Measurements from ENCODE around the gene UBE2G1.

DNA sequence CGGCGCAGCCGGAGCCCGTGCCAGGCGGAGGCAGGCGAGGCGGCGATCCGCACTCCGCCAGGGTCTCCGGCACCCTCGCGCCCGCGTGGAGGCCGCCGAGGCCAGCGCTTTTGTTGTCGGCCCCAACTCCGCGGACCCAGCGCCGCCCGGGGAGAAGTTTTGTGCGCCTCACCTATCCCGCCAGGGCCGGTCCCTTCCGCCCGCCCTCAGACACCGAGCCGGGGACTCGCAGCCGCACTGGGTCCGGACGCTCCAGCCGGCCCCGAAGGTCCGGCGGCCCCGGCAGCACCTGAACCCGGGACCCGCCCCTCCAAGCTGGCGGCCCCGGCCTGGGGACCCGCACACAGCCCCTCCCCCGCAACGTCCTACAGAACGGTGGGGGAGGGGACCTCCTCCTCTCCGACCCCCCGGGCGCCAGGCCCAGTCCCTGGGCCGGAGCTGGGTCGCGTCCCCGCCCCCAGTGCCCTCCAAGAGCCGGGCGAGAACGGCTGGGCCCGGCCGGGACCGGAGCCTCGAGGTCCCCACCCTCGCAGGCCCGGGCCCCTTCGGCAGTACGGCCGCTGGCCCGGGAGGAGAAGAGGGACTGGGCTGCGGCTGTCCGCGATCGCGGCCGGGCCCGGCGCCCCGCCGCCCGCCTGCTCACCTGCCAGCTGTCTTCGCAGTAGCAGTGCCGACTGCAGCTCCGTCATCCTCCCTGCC lies 698 bp downstream of the UBE2G1 start:
- TF ChIP-seq, protein P1, sequence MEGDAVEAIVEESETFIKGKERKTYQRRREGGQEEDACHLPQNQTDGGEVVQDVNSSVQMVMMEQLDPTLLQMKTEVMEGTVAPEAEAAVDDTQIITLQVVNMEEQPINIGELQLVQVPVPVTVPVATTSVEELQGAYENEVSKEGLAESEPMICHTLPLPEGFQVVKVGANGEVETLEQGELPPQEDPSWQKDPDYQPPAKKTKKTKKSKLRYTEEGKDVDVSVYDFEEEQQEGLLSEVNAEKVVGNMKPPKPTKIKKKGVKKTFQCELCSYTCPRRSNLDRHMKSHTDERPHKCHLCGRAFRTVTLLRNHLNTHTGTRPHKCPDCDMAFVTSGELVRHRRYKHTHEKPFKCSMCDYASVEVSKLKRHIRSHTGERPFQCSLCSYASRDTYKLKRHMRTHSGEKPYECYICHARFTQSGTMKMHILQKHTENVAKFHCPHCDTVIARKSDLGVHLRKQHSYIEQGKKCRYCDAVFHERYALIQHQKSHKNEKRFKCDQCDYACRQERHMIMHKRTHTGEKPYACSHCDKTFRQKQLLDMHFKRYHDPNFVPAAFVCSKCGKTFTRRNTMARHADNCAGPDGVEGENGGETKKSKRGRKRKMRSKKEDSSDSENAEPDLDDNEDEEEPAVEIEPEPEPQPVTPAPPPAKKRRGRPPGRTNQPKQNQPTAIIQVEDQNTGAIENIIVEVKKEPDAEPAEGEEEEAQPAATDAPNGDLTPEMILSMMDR (IDR thresholded peaks at IDR 0.05; ENCODE audit: insufficient read depth, low read length, poor library complexity, severe bottlenecking), result no peak
- no peak for TF ChIP-seq EZH2phosphoT487 (conservative IDR thresholded peaks at IDR 0.05; ENCODE audit: low read length)

Measured in SU-DHL-6 (cell line).